ENCODE measurements around the gene SPTBN1. TPM values are rescaled to one million over a fixed set of nuclear protein-coding genes. Genes with fewer than 3 reads are reported as not detected.

SPTBN1 gene
- total RNA-seq, 1 experiment from 2014 or later: 262 TPM

DNA sequence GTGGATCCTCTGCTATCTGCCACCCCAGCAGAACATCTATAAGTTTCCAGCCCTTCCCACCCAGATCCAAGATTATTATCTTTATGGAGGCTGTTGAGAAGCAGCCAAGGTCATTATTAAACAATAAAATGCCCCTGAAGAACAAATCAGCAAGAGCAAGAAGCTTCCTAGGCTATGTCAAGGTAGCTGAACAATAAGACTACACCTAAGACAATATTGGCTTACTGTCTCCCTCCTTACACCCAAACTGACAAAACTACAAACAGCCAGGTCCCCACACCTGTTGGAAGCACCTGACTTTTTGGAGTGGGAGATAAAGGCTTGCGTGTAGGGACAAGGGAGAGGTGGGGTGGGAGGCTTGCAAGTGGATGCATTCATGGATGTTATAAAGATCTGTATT lies 128.5 kb downstream of the SPTBN1 start:
- H3K79me2 ChIP-seq (ENCODE audit: low read depth): peaks cover 96% of the 10 kb centered on the region
- no peak for DNase-seq
- no peaks in the 10 kb centered on the region for H3K27me3 ChIP-seq (ENCODE audit: insufficient read depth, low read depth)
- CTCF ChIA-PET: no interaction called here
- H3K36me3 ChIP-seq (ENCODE audit: low read depth): no peaks in the 10 kb centered on the region; the same call in 1 of the 2 replicates
- POLR2A ChIA-PET (ENCODE audit: unreplicated experiment): no interaction called here
- H3K4me2 ChIP-seq: no peak overlapping the region
- intact Hi-C loops (cut with micrococcal nuclease; ENCODE audit: unreplicated experiment): no loop called here
- TF ChIP-seq EZH2 (IDR thresholded peaks at IDR 0.05; ENCODE audit: low read depth): no peak
- TF ChIP-seq, protein P1, sequence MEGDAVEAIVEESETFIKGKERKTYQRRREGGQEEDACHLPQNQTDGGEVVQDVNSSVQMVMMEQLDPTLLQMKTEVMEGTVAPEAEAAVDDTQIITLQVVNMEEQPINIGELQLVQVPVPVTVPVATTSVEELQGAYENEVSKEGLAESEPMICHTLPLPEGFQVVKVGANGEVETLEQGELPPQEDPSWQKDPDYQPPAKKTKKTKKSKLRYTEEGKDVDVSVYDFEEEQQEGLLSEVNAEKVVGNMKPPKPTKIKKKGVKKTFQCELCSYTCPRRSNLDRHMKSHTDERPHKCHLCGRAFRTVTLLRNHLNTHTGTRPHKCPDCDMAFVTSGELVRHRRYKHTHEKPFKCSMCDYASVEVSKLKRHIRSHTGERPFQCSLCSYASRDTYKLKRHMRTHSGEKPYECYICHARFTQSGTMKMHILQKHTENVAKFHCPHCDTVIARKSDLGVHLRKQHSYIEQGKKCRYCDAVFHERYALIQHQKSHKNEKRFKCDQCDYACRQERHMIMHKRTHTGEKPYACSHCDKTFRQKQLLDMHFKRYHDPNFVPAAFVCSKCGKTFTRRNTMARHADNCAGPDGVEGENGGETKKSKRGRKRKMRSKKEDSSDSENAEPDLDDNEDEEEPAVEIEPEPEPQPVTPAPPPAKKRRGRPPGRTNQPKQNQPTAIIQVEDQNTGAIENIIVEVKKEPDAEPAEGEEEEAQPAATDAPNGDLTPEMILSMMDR (conservative IDR thresholded peaks at IDR 0.05): no peak
- H3K4me1 ChIP-seq (replicated peaks; ENCODE audit: insufficient read depth): peaks cover 29% of the 10 kb centered on the region
- no peaks in the 10 kb centered on the region for H3K9me2 ChIP-seq (ENCODE audit: insufficient read depth)
- H3K4me3 ChIP-seq: no peak overlapping the region
- H3F3A ChIP-seq (ENCODE audit: insufficient read depth, low read depth): peaks cover 12% of the 10 kb centered on the region
- BruUV-seq (replicated peaks): no TSS peak
- H4K20me1 ChIP-seq (ENCODE audit: insufficient read depth): peaks cover 7% of the 10 kb centered on the region; the same call in 1 of the 2 replicates
- H3K27ac ChIP-seq: no peak overlapping the region
- H2AFZ ChIP-seq: no peak overlapping the region
- no peaks in the 10 kb centered on the region for H3K9me3 ChIP-seq (ENCODE audit: insufficient read depth, low read depth)

DNA sequence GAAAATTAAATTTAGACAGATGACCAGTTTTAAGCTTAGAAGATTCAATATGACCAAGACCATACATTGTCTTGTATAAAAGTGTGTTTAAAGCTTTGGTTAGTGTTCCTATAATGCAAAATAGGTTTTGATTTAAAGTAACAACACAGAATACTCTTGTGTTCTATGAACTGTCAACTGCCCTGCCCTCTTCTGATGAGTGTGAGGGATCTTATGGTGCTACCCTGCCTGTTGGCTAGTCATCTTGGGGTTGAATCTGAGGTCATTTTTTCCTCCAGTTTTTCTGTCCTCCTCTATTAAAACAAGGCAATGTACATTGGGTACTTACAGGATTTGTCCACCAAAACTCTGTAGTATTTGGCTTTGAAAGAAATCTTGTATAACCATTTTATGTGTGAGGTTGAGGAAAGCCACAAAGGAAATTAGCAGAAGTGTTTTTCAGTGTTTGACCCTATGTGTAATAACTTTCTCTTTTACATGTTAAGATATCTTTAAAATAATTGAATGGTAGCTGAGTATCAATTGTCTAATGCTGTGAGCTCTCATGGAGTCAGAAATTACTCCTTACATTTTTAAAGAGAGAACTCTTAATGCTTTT lies 129.1 kb downstream of the SPTBN1 start:
- CTCF ChIA-PET: no interaction called here
- Histone ChIP-seq H3K4me2 (no peak overlapping the region), H2AFZ (no peak overlapping the region), H4K20me1 (ENCODE audit: insufficient read depth) (peaks cover 11% of the 10 kb centered on the region), H3K27me3 (ENCODE audit: insufficient read depth, low read depth) (no peaks in the 10 kb centered on the region), H3K27ac (no peak overlapping the region), H3K9me2 (ENCODE audit: insufficient read depth) (no peaks in the 10 kb centered on the region), H3K4me3 (no peak overlapping the region), H3K9me3 (ENCODE audit: insufficient read depth, low read depth) (no peaks in the 10 kb centered on the region), H3K79me2 (ENCODE audit: low read depth) (peaks cover 96% of the 10 kb centered on the region), H3F3A (ENCODE audit: insufficient read depth, low read depth) (peaks cover 18% of the 10 kb centered on the region), H3K4me1 (replicated peaks; ENCODE audit: insufficient read depth) (peaks cover 29% of the 10 kb centered on the region), H3K36me3 (ENCODE audit: low read depth) (no peaks in the 10 kb centered on the region; the same call in 1 of the 2 replicates)
- no TSS peak for BruUV-seq (replicated peaks)
- DNase-seq: no peak
- TF ChIP-seq, protein P1 (conservative IDR thresholded peaks at IDR 0.05): no peak
- no peak for TF ChIP-seq EZH2 (IDR thresholded peaks at IDR 0.05; ENCODE audit: low read depth)
- intact Hi-C loops (cut with micrococcal nuclease; ENCODE audit: unreplicated experiment): no loop called here
- POLR2A ChIA-PET (ENCODE audit: unreplicated experiment): no interaction called here

DNA sequence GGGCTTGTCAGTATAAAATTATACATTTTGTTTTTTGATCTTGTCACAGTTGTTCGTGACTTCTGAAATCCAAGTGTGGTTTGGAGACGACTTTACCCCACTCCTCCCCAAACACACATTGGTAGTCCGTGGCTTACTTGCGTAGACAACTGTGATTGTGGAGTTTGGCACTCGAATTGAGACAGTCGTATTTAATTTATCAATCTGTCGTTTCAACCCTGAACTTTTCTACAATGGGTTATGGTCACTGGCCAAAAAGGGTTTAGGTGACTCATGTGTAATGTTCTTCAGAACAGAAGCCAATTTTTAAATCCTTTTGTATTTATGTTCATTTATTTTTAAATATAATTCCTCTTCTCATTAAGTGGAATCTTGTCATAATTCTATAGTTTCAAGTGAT lies 129.9 kb downstream of the SPTBN1 start:
- Histone ChIP-seq H3K4me2 (no peak overlapping the region), H2AFZ (no peak overlapping the region), H3K27me3 (ENCODE audit: insufficient read depth, low read depth) (no peaks in the 10 kb centered on the region), H3K4me3 (no peak overlapping the region), H3K9me2 (ENCODE audit: insufficient read depth) (no peaks in the 10 kb centered on the region), H4K20me1 (ENCODE audit: insufficient read depth) (peaks cover 14% of the 10 kb centered on the region), H3K4me1 (replicated peaks; ENCODE audit: insufficient read depth) (peaks cover 33% of the 10 kb centered on the region), H3K27ac (no peak overlapping the region), H3F3A (ENCODE audit: insufficient read depth, low read depth) (peaks cover 20% of the 10 kb centered on the region), H3K9me3 (ENCODE audit: insufficient read depth, low read depth) (no peaks in the 10 kb centered on the region), H3K36me3 (ENCODE audit: low read depth) (no peaks in the 10 kb centered on the region; the same call in 1 of the 2 replicates), H3K79me2 (ENCODE audit: low read depth) (peaks cover 100% of the 10 kb centered on the region)
- no TSS peak for BruUV-seq (replicated peaks)
- CTCF ChIA-PET: no interaction called here
- POLR2A ChIA-PET (ENCODE audit: unreplicated experiment): no interaction called here
- DNase-seq: no peak
- no peak for TF ChIP-seq EZH2 (IDR thresholded peaks at IDR 0.05; ENCODE audit: low read depth)
- TF ChIP-seq, protein P1 (conservative IDR thresholded peaks at IDR 0.05): no peak
- intact Hi-C loops (cut with micrococcal nuclease; ENCODE audit: unreplicated experiment): no loop called here

Data from PC-9 (cell line).